K562 (cell line): Measurements from ENCODE around the gene MCEMP1. TPM values are rescaled to one million over a fixed set of nuclear protein-coding genes. Genes with fewer than 3 reads are reported as not detected.
A peak's percentile ranks its signal among the peaks of the same experiment; 100 is the strongest.

Experiments
- CEBPG ChIP-seq, 3 experiments: fragments of 200-800 bp in 1 of 3; sonication (Bioruptor generic) in 1 of 3; sonication (generic) in 1 of 3; formaldehyde crosslinking in 1 of 3; IDR thresholded peaks in 2 of 3; conservative IDR thresholded peaks in 1 of 3; 2 replicates each; pipeline versions ENCODE4 v1.6.1 to v1.8.0; 2016 to 2022; ENCODE audit warnings: missing compliant biosample characterization in 2 of 3, missing genetic modification characterization in 2 of 3, mild to moderate bottlenecking in 1 of 3, missing genetic modification reagents in 1 of 3
- CREB3 ChIP-seq: fragments of 450-650 bp; conservative IDR thresholded peaks from 2 replicates; pipeline ENCODE4 v1.6.1; 2016; ENCODE audit warnings: missing genetic modification characterization, low read depth, mild to moderate bottlenecking, missing compliant biosample characterization, moderate library complexity
- ELF2 ChIP-seq: fragments of 250-450 bp; sonication (Bioruptor Pico); IDR thresholded peaks from 2 replicates; pipeline ENCODE4 v1.5.0; 2021; ENCODE audit warnings: mild to moderate bottlenecking
- FOXO4 ChIP-seq: fragments of 450-650 bp; formaldehyde crosslinking; IDR thresholded peaks from 2 replicates; pipeline ENCODE4 v1.4.0; 2020; ENCODE audit warnings: mild to moderate bottlenecking, moderate library complexity
- HDAC1 ChIP-seq, 2 experiments: fragments of 450-650 bp; IDR thresholded peaks; 2 replicates each; pipeline ENCODE4 v1.6.1; 2016 to 2017; ENCODE audit warnings: inconsistent platforms in 1 of 2, mild to moderate bottlenecking in 1 of 2, moderate library complexity in 1 of 2
- HDAC2 ChIP-seq: fragments of 450-650 bp; IDR thresholded peaks from 2 replicates; pipeline ENCODE4 v1.6.1; 2016; ENCODE audit warnings: mild to moderate bottlenecking
- KDM1A ChIP-seq, 2 experiments: fragments of 450-650 bp; IDR thresholded peaks; 2 replicates each; pipeline ENCODE4 v1.6.1; 2016; ENCODE audit warnings: mild to moderate bottlenecking in 2 of 2
- MTA2 ChIP-seq: fragments of 450-650 bp; IDR thresholded peaks from 2 replicates; pipeline ENCODE4 v1.6.1; 2016; ENCODE audit warnings: low read depth
- NFE2 ChIP-seq: IDR thresholded peaks from 2 replicates; pipeline ENCODE4 v1.6.1; 2014; ENCODE audit warnings: antibody characterized with exemption, low read depth
- POLR2AphosphoS5 ChIP-seq: IDR thresholded peaks from 2 replicates; pipeline ENCODE4 v1.6.1; 2011; ENCODE audit warnings: mild to moderate bottlenecking, low read depth, low read length, moderate library complexity; ENCODE audit not compliant: control insufficient read depth, insufficient read depth
- PRDM10 ChIP-seq: fragments of 450-650 bp; IDR thresholded peaks from 2 replicates; pipeline ENCODE4 v1.6.1; 2018; ENCODE audit not compliant: partially characterized antibody
- RCOR1 ChIP-seq, 2 experiments: IDR thresholded peaks; 2 replicates each; pipeline ENCODE4 v1.6.1; 2012; ENCODE audit warnings: low read depth in 2 of 2, low read length in 2 of 2, borderline replicate concordance in 1 of 2, improper control_type of control experiment in 1 of 2
- SMARCC2 ChIP-seq: fragments of 450-650 bp; IDR thresholded peaks from 2 replicates; pipeline ENCODE4 v1.6.1; 2017; ENCODE audit warnings: antibody characterized with exemption, moderate library complexity, mild to moderate bottlenecking, low read depth
- SRSF3 ChIP-seq: fragments of 200-400 bp; formaldehyde crosslinking; IDR thresholded peaks from 2 replicates; pipeline ENCODE4 v1.6.1; 2016; ENCODE audit warnings: mild to moderate bottlenecking, low read length, moderate library complexity; ENCODE audit not compliant: insufficient read depth
- TFAM ChIP-seq: fragments of 250-450 bp; sonication (Bioruptor Pico); conservative IDR thresholded peaks from 2 replicates; pipeline ENCODE4 v1.5.0; 2021; ENCODE audit warnings: mild to moderate bottlenecking, moderate library complexity
- TFAP4 ChIP-seq: sonication (generic); formaldehyde crosslinking; IDR thresholded peaks from 2 replicates; pipeline ENCODE4 v1.8.0; 2022; ENCODE audit warnings: missing genetic modification reagents, mild to moderate bottlenecking, moderate library complexity, borderline replicate concordance
- ZNF121 ChIP-seq: sonication (generic); formaldehyde crosslinking; conservative IDR thresholded peaks from 2 replicates; pipeline ENCODE4 v1.8.0; 2022; ENCODE audit warnings: missing genetic modification reagents
- ZNF512 ChIP-seq: IDR thresholded peaks from 2 replicates; pipeline ENCODE4 v1.6.1; 2016; ENCODE audit warnings: missing genetic modification characterization, missing compliant biosample characterization
- polyA plus RNA-seq, 8 experiments: library from polyadenylated mRNA; depleted of rRNA in 4 of 8; stranded (reverse) in 5 of 8; unstranded in 3 of 8; fragments of >200 nt; fragmentation: Nextera tagmentation in 2 of 8; fragmentation: Illumina TruSeq in 1 of 8; extraction: Ambion mirVana in 2 of 8; extraction: Trizol in 1 of 8; gene quantifications; 2 replicates each; pipeline versions ENCODE4 v1.2.1 to v1.2.3, GENCODE V29; 2011 to 2014; ENCODE audit warnings: inconsistent platforms in 1 of 8, missing spikeins in 1 of 8
- total RNA-seq, 7 experiments: library from RNA; depleted of rRNA in 6 of 7; stranded (reverse); fragments of >200 nt in 6 of 7; fragmentation: Illumina TruSeq in 2 of 7; extraction: Trizol in 2 of 7; gene quantifications; 2 replicates each; pipeline versions ENCODE4 v1.2.1 to v1.2.3, GENCODE V29; 2011 to 2021; ENCODE audit warnings: low replicate concordance in 1 of 7

MCEMP1 gene
- total and polyA plus RNA-seq, 9 of the 15 experiments (the other 6 are each of a cell fraction or from before 2014, with no cell fraction given), result 0.11 to 1.8 (median 0.51) TPM

- TF ChIP-seq TFAP4 (CRISPR knock-in tag) (peak; percentile 69), RCOR1 (IDR thresholded peaks at IDR 0.05; ENCODE audit: borderline replicate concordance in 1 of 2, low read depth in 2 of 2, low read length in 2 of 2) (0 out of 4 replicates have a peak, but pooled peaks of 1 of the 2 experiments have one; percentile 27), SMARCC2 (no peak), FOXO4 (no peak), TFAM (CRISPR knock-in tag) (no peak), ZNF512 (tag) (no peak), ZNF121 (CRISPR knock-in tag) (peak; percentile 100), ELF2 (0 out of 2 replicates have a peak, but pooled peaks have one; percentile 32), PRDM10 (no peak), MTA2 (no peak), HDAC1 (IDR thresholded peaks at IDR 0.05) (no peak), CEBPG (CRISPR knock-in tag; IDR thresholded peaks at IDR 0.05) (no peak), CEBPG (tag; conservative IDR thresholded peaks at IDR 0.05 in 1 of 2, IDR thresholded peaks at IDR 0.05 in 1 of 2) (no peak), HDAC2 (peak; percentile 25; the same call in 1 of the 2 replicates), POLR2AphosphoS5 (peak; percentile 6; the same call in 1 of the 2 replicates), CREB3 (tag) (no peak), SRSF3 (no peak), NFE2 (no peak), KDM1A (IDR thresholded peaks at IDR 0.05) (peak in 1 of 2 experiments; percentile 63; a peak in 3 of 4 replicates)
Measured at GRCh38 chr19:7648265-7649014, 28.4 kb upstream of the MCEMP1 start (continued).
